Kidney (tissue), 14 donors: Measurements from ENCODE around the gene PRR9. TPM values are rescaled to one million over a fixed set of nuclear protein-coding genes. Genes with fewer than 3 reads are reported as not detected.
A peak's percentile ranks its signal among the peaks of the same experiment; 100 is the strongest.

Source experiments
- DNase-seq, 5 donors: peaks; one replicate each; pipeline ENCODE4 v3.0.0-alpha.2; 2013 to 2020
- FAIRE-seq: peaks from 2 replicates; lab custom pipeline; 2012; peaks lifted over from hg19 to GRCh38; lab: Jason Lieb, UNC
- H3K27ac ChIP-seq, 2 donors: one replicate each; pipeline ENCODE4 v1.7.0; 2013; ENCODE audit warnings: low read depth in 2 of 2, low read length in 2 of 2, inconsistent platforms in 1 of 2
- H3K27me3 ChIP-seq: one replicate; pipeline ENCODE4 v1.7.1; 2013; ENCODE audit warnings: low read length, inconsistent platforms; ENCODE audit not compliant: control insufficient read depth, insufficient read depth
- H3K36me3 ChIP-seq, 3 donors: one replicate each; pipeline versions ENCODE4 v1.7.0 to v1.7.1; 2013; ENCODE audit warnings: low read length in 3 of 3, control low read depth in 1 of 3, inconsistent platforms in 1 of 3; ENCODE audit not compliant: insufficient read depth in 3 of 3, control insufficient read depth in 2 of 3
- H3K4me1 ChIP-seq, 3 donors: one replicate each; pipeline versions ENCODE4 v1.7.0 to v1.7.1; 2013; ENCODE audit warnings: low read length in 3 of 3, inconsistent platforms in 1 of 3, low read depth in 1 of 3; ENCODE audit not compliant: control insufficient read depth in 2 of 3, insufficient read depth in 2 of 3
- H3K4me3 ChIP-seq, 3 donors: one replicate each; pipeline versions ENCODE4 v1.7.0 to v1.8.1; 2013; ENCODE audit warnings: low read length in 3 of 3, control low read depth in 1 of 3, inconsistent platforms in 1 of 3
- H3K9ac ChIP-seq, 3 donors: one replicate each; pipeline versions ENCODE4 v1.7.0 to v1.7.1; 2013; ENCODE audit warnings: low read length in 3 of 3, control low read depth in 1 of 3, inconsistent platforms in 1 of 3
- H3K9me3 ChIP-seq, 3 donors: one replicate each; pipeline versions ENCODE4 v1.7.0 to v1.7.1; 2013; ENCODE audit warnings: low read length in 3 of 3, control low read depth in 1 of 3, inconsistent platforms in 1 of 3; ENCODE audit not compliant: control insufficient read depth in 2 of 3, insufficient read depth in 1 of 3
- intact Hi-C: fragments of 100-400 bp; cut with DNase I; formaldehyde crosslinking; loops from one replicate; pipeline ENCODE4 v1.11.1; 2022
- polyA plus RNA-seq: library from polyadenylated mRNA; stranded (reverse); fragments of 350-450 nt; fragmentation: Illumina TruSeq; extraction: RNeasy Lipid Tissue Mini Kit (QIAGEN cat#74804); gene quantifications from one replicate; pipeline ENCODE4 v1.2.3, GENCODE V29; 2014; ENCODE audit warnings: low read depth, low replicate concordance; ENCODE audit not compliant: insufficient read depth
- total RNA-seq: library from RNA; stranded (reverse); fragmentation: NEBNext Ultra II Directional; extraction: Animal tissue kit (Norgen Biotek cat#: 25700); gene quantifications from one replicate; pipeline ENCODE4 v1.2.1, GENCODE V29; 2021
- TF ChIP-seq, protein P1 (sequence below): IDR thresholded peaks from 3 replicates; pipeline ENCODE4 v1.5.1; 2012; ENCODE audit warnings: mild to moderate bottlenecking, moderate library complexity, borderline replicate concordance; ENCODE audit not compliant: insufficient read depth; ENCODE audit errors: extremely low read depth
- donor health status: control.
- donor health status: control.
- donor health status: control.
- donor health status: control.
- donor health status: control.
- donor health status: DM: yes; HTN: yes; CAD: no.
- donor health status: Normal renal cell carcinoma (clear cell type).

The PRR9 gene
- total and polyA plus RNA-seq, 2 donors from 2014 or later: not detected

DNA sequence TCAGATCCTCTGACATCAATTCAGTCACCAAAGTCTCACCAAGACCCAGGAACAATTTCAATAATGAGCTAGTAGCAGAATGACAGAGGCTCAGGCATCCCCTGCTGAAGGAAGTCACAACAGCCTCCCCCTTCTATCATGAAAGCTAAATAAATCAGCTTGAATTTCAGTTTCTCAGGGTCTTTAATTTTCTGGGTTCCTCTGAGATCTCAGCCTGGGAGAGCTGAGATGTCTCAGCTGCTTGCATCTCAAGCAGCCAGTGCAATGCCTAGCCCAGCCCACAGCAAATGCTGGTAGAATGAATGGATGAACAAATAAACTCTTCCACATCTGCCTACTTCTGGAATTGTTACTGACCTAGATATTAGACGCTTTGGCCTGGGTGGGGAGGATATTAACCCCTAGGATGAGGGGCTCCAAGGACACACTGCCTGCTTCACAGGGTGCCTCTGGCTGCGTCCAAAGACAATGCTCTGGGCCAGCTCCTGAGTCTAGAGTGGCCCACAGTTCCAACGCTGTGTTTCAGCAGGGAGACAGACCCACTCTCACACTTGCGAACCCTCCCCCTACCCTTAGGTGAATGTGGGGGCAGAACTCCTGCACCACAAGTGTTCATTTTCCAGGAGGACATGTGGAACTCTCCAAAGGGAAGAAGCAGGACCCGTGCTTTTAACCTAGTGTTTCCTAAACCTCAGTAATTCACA lies 30.9 kb downstream of the PRR9 start:
- peaks cover 4% of the 10 kb centered on the region for H3K27me3 ChIP-seq
- no peak overlapping the region for H3K9ac ChIP-seq
- no peaks in the 10 kb centered on the region for H3K4me1 ChIP-seq
- no peak for FAIRE-seq
- TF ChIP-seq, protein P1, sequence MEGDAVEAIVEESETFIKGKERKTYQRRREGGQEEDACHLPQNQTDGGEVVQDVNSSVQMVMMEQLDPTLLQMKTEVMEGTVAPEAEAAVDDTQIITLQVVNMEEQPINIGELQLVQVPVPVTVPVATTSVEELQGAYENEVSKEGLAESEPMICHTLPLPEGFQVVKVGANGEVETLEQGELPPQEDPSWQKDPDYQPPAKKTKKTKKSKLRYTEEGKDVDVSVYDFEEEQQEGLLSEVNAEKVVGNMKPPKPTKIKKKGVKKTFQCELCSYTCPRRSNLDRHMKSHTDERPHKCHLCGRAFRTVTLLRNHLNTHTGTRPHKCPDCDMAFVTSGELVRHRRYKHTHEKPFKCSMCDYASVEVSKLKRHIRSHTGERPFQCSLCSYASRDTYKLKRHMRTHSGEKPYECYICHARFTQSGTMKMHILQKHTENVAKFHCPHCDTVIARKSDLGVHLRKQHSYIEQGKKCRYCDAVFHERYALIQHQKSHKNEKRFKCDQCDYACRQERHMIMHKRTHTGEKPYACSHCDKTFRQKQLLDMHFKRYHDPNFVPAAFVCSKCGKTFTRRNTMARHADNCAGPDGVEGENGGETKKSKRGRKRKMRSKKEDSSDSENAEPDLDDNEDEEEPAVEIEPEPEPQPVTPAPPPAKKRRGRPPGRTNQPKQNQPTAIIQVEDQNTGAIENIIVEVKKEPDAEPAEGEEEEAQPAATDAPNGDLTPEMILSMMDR: no peak
- no peaks in the 10 kb centered on the region for H3K36me3 ChIP-seq
- no peak overlapping the region for H3K4me3 ChIP-seq
- intact Hi-C loops: no loop called here
- DNase-seq: peak in 3 of 5 donors; percentile 17 to 80 (median 52)
- H3K27ac ChIP-seq: no peak overlapping the region
- no peaks in the 10 kb centered on the region for H3K9me3 ChIP-seq

DNA sequence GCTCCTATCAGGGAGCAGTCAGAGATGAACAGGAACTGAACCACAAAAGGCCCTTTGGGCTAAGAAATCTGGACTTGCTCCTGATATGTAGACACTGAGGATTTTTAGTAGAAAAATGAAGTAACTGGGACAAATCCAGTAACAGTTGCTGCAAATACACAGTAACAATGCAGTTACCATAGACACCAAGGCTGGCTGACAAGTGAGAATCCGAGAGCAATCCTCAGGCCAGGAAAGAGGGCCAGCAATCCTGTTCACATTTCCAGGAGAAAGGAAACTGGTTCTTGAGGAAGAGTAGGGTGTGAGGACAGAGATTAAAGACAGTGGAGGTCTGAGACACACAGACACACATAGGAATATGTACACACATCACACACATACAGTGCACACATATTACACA lies 32.8 kb downstream of the PRR9 start:
- no peak for DNase-seq
- FAIRE-seq: no peak
- no peak overlapping the region for H3K4me3 ChIP-seq
- no peak overlapping the region for H3K27ac ChIP-seq
- TF ChIP-seq, protein P1: no peak
- H3K36me3 ChIP-seq: no peaks in the 10 kb centered on the region
- H3K9me3 ChIP-seq: no peaks in the 10 kb centered on the region
- peaks cover 4% of the 10 kb centered on the region for H3K27me3 ChIP-seq
- H3K4me1 ChIP-seq: no peaks in the 10 kb centered on the region
- H3K9ac ChIP-seq: no peak overlapping the region
- intact Hi-C loops: no loop called here

DNA sequence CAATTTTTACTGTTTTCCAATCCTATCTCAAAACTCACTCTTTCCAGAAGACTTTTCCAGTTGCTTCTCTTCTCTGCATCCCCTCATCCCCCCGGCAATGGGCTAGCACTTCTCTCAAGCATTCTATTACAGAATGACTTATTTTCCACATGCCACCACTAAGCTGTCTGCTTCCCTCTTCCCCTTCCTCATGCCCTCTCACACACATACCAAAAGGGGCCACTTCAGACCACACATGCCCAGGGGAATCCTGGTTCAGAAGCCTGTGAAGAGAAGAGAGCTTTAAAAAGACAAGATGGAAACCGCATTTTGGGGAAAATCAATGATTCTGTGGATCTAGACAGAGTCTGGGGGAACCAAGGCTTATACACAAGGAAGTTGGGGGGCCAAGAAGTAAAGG lies 33.7 kb downstream of the PRR9 start:
- DNase-seq: no peak
- TF ChIP-seq, protein P1: no peak
- peaks cover 4% of the 10 kb centered on the region for H3K27me3 ChIP-seq
- H3K36me3 ChIP-seq: no peaks in the 10 kb centered on the region
- no peak overlapping the region for H3K27ac ChIP-seq
- no peaks in the 10 kb centered on the region for H3K4me1 ChIP-seq
- intact Hi-C loops: no loop called here
- no peak overlapping the region for H3K4me3 ChIP-seq
- FAIRE-seq: no peak
- H3K9me3 ChIP-seq: no peaks in the 10 kb centered on the region
- no peak overlapping the region for H3K9ac ChIP-seq
